GM18519 (cell line): ENCODE data around the gene TCEANC2.

Source experiments
- ATAC-seq: cut with Tn5 transposase; IDR thresholded peaks from one replicate; pipeline ENCODE4 v1.9.1; 2021; ENCODE audit warnings: mild to moderate bottlenecking, moderate library complexity; ENCODE audit not compliant: unreplicated experiment, low FRiP score

TCEANC2 gene

DNA sequence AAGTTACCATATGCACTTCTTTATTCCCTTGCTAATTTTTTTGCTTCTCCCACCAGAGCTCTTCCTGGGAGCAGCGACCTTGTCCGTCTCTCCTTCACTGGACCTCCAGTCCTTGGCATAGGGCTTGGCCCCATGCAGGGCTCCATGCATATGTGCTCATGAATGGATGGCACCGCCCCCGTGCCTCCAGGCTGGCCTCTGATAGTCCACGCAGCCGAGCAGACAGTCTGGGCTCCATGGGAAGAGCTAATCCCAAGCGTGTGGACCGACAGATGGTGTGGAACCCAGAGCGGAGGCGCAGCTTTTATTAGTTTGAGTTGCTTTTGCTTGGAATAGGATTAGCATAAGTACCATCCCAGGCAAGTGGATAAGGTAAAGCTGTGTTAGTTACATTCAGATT, 57.6 kb downstream of the TCEANC2 start:
- no peak for ATAC-seq

DNA sequence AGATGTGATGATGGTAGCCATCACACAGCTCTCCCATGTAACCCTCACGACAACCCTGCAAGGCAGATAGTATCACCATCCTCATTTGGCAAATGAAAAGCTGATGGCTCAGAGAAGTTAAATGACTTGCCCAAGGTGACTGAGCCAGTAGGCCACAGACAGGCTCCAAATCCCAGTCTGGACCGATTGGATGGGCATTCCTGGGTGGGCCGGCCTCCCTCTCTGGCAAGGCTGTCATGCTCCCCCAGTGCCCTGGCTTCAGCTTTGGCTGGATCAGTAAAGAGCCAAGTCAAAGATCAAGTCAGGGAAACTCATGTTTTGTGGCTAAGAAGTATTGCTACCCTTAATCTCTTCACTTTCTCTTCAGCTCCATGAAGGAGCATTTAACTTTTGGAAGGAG, 58.2 kb downstream of the TCEANC2 start:
- ATAC-seq = no peak

DNA sequence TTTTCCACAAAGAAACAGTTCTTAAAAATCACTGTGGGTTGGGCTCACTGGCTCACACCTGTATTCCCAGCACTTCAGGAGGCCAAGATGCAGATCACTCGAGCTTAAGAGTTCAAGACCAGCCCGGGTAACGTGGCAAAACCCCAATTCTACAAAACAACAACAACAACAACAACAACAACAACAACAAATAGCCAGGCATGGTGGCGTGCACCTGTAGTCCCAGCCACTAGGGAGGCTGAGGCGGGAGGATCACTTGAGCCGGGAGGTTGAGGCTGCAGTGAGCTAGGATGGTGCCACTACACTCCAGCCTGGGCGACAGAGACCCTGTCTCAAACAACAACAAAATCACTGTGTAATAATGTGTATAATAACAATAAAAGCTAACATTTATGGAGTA, 58.6 kb downstream of the TCEANC2 start:
- ATAC-seq = no peak

DNA sequence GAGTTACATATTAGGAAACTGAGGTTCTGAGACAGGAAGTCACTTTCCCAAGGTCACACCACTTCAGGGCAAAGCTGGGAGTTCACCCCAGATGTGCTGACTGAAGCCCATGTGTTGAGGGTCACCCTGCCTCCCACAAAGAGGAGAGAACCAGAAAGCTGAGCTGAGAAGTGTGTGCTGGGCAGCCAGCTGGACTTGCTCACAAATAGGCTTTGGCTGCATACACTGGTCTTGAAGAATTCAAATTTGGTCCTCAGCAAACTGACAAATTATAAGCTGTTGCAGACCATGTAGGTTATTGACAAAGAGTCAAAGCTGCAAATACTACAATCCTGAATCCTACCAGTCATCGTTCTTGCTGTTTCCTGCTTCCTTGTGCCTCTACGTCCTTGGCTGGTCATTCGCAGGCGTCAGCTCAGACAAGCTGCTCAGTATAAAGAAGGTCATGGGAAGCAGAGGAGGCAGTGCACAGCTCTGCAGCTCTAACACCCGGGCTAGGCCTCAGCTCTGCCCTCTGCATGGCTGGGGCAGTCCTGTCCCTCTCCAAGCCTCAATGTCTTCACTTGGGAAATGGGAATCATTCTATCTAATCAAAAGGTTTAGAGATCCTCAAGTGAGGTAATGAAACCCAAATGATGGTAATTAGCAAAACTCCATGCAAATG, 59.4 kb downstream of the TCEANC2 start:
- no peak for ATAC-seq

DNA sequence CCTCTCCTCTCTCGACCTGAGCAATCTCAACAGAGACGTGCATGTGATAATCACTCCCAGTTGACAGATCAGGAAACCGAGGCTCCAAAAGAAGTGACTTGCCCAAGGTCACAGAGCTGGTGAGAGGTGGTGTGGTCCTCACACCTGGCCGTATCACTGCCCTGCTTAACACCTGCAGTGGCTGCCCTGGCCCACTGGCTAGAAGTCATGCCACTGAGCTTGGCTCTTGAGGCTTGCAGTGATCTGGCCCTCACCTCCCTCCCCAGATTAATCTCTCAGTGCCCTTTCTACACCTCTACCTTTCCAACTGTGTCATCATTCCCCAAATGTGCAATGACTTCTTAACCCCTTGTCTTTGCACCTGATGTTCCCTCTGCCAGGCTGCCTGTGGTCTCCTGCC, 60.6 kb downstream of the TCEANC2 start:
- ATAC-seq = no peak

DNA sequence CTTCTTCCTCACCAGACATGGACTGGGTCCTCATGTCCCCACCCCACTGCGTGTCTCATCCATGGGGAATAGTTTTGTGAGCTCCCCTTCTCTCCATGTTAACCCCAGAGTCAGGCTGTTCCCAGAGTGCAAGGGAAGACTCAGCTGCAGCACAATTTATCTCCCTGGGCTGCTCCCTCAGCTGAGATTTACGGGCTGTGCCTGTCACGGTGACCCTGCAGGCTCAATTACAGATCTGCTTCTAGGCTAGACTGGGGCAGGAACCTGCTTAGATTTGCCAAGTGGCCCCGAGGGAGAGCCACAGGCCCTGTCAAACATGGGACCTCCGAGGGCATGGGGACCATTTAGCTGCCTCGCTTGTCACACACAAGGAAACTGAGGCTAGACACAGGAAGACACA, 61.5 kb downstream of the TCEANC2 start:
- ATAC-seq = no peak

DNA sequence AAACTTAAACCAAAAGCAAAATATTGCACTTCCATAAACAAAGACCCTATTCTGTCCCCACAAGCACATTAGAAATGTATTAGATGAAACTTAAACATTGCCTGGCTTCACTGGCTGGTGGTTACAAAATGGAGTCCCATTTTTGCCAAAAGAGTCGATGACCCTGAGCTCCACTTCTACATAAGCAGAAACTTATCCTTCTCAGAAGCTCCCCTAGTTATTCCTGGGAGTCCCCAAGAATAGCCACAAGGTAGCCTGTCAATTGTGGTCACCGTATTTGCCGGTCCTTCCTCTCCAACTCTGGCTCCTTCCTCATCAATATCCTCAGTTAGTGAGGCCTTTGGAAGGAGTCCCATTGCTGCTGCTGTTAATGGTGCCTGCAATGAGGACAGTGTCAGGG, 62.1 kb downstream of the TCEANC2 start:
- no peak for ATAC-seq

DNA sequence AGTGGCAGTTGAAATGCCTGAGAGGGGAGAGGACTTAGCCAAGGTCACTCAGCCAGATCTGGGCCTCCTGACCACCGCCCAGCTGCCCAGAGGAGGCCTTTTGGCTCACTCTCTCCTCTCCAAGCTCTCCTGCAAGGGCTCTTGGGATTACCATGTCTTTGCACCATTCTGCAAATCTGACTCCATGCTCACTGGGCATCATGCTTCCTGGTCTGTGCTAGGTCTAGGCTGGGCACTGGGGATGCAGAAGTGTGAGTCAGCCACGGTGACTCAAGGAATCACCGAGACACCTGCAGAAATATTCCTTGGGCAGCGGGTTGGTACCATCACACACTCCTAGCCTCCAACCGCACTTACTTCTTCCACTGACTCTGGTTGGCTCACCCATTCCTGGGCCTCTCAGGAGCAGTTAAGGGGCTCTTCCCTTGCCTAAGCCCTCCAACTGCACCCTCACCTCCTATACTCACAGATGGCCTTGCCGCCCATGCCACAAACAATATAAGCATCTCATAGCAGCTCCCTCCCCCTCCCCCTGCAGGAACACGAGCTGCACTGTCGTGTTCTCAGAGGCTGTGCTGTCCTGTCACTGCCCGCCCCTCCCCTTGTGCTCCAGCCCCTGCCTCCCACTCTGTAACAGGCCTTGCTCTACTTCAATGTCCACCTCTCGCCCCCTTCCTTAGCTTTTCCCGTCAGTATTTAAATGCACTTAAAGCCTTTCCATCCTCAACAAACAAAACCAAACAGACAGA, 64.6 kb downstream of the TCEANC2 start:
- no peak for ATAC-seq

DNA sequence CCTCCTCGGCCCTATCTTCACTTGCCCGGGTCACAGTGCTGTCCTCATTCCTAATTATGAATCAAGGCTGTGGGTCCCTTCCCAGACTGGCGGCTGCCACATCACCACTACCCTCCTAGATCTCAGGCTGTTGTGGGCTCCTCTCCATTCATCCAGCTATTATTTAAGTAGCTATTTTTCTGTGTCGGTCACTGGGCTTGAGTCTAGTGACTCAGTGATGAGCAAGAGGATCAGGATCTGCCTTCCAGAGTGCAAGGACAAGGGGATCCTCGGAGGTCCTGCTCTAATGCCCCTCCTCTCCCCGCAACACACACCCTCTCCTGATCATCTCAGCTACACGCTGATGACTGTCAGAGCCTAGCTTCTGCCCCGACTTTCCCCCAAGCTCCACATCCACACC, 65.3 kb downstream of the TCEANC2 start:
- no peak for ATAC-seq

DNA sequence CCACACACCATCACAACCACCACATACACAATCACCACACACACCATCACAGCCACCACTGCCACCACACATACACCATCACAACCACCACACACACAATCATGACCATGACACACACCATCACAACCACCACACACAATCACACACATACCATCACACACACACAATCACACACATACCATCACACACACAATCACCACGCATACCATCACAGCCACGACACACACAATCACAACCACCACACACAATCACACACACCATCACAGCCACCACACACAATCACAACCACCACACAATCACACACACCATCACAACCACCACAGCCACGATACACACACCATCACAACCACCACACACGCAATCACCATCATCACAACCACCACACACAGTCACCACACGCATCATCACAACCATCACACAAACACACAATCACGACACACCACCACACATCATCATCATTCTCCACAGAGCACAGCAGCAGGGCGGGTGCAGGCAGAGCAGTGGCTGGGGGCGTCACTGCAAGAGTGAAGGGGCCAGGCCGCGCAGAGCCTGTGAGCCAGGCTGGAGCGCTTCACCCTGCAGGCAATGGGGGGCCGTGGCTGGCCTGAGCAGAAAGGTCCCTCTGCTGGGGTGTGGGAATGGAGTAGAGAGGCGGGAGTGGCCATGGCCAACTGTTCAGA, 66.8 kb downstream of the TCEANC2 start:
- no peak for ATAC-seq

DNA sequence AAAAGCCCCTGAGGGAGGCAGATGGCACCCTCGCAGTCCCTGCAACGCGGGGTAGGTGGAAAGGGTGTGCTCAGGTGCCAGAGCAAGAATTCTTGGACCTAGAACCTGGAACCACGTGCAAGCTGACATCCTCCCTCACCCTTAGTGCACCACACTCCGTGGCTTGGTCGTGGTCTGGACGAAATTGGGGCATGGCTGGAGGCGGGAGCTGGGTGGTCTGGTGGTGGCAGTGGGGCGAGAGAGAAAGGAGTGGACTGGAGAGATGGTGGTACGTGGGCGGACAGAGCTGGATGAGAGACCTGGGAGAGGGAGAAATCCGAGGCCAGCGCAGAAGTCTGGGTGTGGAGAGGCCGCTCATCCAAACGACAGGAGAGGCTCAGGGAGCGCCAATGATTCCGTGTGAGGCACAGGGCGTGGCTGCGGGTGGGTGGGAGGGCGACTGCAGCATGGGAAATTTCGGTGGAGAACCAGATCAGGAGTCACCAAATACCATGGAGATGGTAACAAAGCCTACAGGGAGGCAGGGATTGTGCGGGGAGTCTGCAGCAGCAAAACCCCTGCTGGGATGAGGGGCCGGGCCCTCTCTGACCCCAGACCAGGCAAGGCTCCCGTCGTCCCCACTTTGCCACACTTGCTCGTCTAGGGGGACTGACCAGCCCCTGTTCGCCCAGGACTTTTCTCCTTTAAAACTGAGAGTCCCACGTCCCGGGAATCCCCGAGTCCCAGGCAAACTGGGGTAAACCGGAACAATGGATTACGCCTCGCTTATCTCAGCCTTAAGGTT, 67.5 kb downstream of the TCEANC2 start:
- ATAC-seq = no peak

DNA sequence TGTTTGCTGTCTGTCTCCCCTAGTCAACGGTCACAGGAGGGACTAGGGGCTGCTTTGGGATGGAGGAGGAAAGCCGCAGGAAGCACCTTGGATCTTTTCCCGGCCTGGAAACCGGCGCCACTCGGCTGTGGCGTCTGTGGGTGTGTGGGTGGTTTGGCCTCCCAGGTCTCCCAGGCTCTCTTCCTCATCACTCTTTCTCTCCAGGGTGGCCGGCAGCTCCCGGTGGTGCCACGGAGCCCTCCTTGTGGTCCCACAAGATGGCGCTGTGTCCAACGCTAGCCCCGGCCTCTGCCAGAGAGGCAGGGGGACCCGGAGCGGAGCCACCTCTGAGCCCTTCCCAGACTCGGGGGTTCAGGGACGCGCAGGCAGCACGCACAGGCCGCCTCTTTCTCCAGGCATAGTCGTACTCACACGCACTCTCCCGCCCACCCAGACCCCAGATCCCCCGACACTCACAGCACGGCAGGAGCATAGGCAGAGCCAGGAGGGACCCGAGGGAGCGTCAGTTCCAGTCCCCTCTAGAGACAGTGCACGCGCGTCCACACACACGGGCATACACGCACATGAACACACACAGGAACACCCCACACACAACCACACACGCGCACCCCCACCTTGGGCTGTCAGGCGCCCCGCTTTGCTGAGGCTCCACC, 68.2 kb downstream of the TCEANC2 start:
- no peak for ATAC-seq

DNA sequence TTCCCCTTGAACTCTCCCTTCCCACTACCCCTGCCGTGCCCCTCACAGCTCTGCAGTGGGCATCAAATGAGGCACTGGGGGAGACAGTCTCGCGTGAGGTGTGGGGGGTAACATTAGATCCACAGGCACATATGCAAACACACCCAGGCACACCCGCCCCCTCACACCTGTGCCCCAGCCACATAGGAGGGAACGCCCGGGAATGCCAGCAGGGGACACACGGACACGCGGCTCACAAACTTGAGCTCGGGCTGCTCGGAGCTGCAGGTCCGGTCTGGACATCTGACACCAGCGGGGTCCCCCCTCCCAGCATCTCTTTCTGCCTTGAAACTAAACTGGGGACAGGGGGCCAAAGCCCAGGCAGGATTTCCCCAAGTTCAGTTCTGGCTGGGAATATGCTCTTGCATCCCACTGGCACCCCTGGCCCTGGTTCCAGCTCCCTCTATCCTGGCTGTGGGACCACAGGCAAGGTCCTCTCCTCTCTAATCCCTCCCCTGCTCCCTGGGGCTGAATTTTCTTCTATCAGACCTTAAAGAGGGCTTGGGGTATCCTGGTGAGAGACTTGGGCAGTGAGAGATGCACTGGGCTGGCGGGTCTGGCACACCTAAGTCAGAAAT, 68.8 kb downstream of the TCEANC2 start:
- no peak for ATAC-seq

DNA sequence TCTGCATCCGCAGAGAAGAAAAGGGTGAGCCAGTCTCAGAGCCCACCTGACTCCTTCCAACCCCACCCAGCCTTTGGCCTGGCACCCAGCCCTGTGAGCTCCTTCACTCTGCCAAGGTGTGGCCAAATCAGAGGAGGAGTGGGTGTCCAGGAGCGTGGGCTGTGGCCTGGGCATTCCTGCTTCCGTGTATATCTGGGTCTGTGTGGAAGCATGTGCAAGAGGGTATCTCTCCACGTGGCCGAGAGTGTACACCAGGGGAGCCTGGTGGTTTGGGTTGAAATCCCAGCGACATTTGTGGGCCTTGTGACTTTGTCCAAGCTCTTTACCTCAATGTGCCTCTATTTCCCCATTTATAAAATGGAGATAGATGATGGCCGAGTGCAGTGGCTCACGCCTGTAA, 69.6 kb downstream of the TCEANC2 start:
- no peak for ATAC-seq

DNA sequence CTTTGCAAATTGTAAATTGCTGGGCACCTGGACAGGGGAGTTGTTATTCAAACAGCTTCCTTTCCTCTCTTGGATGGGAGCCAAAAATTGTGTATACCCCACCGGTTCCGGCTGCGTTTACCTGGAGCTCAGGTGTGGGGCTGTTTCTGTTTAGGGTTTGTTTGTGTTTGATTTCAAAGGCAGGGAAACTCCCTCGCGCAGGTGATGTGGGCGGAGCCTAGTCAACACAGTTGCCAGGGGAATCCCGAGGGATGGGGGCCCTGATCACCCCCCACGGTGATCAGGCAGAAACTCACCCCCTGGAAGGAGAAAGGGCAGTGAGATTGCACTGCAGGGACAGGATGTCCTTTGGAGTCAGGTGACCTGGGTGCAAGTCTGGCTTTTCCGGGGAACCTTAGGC, 71.1 kb downstream of the TCEANC2 start:
- no peak for ATAC-seq

DNA sequence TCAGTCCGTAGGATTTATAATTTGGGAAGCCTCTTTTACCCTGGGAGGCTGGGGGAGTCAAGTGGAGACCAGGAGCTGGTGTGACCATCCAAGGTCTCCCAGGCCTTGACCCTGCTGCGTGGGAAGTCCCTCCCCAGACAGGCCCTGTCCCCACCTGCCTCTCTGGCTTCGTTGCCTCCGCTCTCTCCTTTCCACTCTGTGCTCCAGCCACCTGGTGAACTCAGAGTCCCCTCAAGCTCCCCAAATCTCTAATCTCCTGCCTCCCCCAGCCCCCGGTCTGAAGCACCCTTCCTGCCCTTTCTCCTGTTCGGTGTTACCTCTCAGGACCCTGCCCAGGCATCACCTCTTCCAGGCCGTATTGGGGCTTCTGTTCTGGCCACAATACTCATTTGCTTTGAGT, 71.5 kb downstream of the TCEANC2 start:
- ATAC-seq = no peak

DNA sequence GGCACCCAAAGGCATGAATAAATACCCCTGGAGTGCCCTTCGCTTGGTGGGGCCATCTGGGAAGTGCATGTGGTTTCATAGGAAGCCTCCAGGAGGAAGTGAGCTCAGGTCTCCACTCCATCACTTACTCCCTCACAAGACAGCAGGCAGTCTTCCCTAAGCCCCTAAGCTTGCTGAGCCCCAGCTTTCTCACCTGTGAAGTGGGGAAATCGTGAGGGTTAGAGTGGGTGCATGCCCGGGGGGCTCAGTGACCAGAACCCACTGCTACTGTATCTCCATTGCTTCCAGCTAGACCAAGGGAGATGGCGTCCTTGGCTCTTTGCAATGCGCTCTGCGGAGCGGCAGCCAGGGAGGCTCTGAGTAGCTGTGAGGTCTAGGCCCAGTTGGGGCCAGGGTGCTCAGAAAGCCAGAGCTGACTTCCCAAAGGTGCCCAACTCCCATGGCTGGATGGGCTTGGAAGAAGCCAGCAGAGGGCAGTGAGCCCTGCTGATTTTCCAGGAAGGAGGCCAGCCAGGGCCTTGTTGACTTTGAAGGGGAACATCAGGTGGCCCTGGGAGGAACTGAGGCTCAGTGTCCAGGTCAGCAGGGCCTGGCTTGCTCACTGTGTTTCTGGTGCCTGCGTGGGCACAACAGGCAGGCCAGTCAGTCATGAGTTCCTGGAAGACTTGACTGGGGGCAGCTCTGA, 72.1 kb downstream of the TCEANC2 start:
- ATAC-seq = no peak

DNA sequence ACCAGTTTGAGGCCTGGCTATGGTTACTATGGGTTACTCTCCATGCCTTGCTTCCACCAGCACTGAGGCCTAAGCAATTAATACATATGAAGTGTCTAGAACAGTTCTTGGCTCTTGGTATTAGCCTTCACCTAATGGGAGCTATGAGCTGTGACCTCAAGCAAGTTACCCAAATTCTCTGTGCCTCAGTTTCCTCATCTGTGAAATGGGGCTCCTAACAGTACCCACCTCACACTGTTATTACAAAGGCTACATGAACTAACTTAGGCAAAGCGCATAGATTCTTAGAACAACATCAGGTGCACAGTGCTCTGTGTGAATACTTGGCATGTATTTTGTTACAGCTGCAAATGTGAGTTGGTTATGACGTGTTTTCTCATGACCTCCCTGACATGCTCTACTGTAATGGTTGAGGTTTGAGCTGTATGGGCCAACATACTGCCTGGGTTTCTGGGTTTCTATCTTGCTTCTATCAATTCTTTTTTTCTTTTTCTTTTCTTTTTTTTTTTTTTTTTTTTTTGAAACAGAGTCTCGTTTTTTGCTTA, 72.9 kb downstream of the TCEANC2 start:
- no peak for ATAC-seq

DNA sequence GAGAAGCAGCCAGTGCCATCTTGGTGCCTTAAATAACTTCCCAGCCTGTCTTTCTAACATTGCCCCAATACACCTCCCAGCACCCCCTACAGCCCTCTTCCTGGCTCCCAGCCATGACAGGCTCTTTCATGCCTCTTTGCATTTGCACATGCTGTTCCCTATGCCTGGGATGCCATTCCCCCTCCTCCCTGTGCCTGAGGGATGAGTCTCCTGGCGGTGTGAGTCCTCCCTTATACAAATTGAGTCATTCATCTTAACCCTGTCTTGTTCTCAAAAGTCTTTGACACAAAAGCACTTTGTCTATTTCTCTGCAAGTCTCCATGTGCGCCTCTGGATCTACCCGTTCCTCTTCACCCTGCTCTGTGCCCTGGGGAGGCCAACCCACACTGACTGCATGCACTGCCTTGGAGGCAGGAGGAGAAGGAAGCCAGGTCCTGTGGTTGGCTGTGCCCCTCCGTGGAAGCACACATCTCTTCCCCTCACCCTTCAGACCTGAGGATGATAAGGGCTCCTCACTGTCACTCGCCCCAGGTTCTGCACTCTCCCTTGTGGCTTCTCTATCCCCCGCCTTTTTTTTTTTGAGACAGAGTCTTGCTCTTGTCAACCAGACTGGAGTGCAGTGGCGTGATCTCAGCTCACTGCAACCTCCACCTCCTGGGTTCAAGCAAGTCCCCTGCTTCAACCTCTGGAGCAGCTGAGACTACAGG, 74.3 kb downstream of the TCEANC2 start:
- ATAC-seq = no peak
